Caco-2 (cell line): ENCODE data around the gene LCN2. TPM values are rescaled to one million over a fixed set of nuclear protein-coding genes. Genes with fewer than 3 reads are reported as not detected.

ENCODE experiments used
- BruUV-seq: library from RNA; stranded (reverse); fragments of 400-500 nt; replicated peaks from 2 replicates; lab custom pipeline; 2021; lab: Mats Ljungman, UMichigan
- CTCF ChIA-PET: fragments of 300-600 bp; sonication (Branson Sonifier 250); formaldehyde crosslinking; loops from one replicate; lab custom pipeline; 2022; ENCODE audit warnings: antibody characterized with exemption; lab: Charles Lee
- POLR2A ChIA-PET: fragments of 300-600 bp; sonication (Branson Sonifier 250); formaldehyde crosslinking; loops from one replicate; lab custom pipeline; 2022; ENCODE audit warnings: antibody characterized with exemption; lab: Charles Lee
- DNase-seq, 2 experiments: peaks; one replicate each; pipeline versions ENCODE4 v3.0.0 to v3.0.0-alpha.2; 2020 to 2022
- H3K27me3 ChIP-seq: replicated peaks from 2 replicates; pipeline ENCODE4 v1.6.0; 2011; ENCODE audit warnings: low read length; ENCODE audit not compliant: control insufficient read depth, insufficient read depth
- H3K36me3 ChIP-seq: 2 replicates; pipeline ENCODE4 v1.5.1; 2011; ENCODE audit warnings: low read length; ENCODE audit not compliant: control insufficient read depth, insufficient read depth
- H3K4me1 ChIP-seq: fragments of 250-450 bp; sonication (Bioruptor Pico); 2 replicates; pipeline ENCODE4 v1.5.1; 2020; ENCODE audit warnings: mild to moderate bottlenecking
- H3K4me3 ChIP-seq: 2 replicates; pipeline ENCODE4 v1.5.1; 2011; ENCODE audit warnings: low read depth, mild to moderate bottlenecking, control low read depth, low read length
- H3K9me3 ChIP-seq: fragments of 250-450 bp; sonication (Bioruptor Pico); 2 replicates; pipeline ENCODE4 v1.5.1; 2020; ENCODE audit warnings: mild to moderate bottlenecking, moderate library complexity
- H3K27ac Mint-ChIP-seq: one replicate; pipeline ENCODE4 v1.8.0; 2022; ENCODE audit warnings: mixed read lengths; ENCODE audit not compliant: unreplicated experiment
- H3K27me3 Mint-ChIP-seq: one replicate; pipeline ENCODE4 v1.8.0; 2022; ENCODE audit warnings: mixed read lengths; ENCODE audit not compliant: insufficient read depth, unreplicated experiment
- H3K36me3 Mint-ChIP-seq: one replicate; pipeline ENCODE4 v1.8.0; 2022; ENCODE audit warnings: mild to moderate bottlenecking, mixed read lengths; ENCODE audit not compliant: insufficient read depth, unreplicated experiment
- H3K4me1 Mint-ChIP-seq: one replicate; pipeline ENCODE4 v1.8.0; 2022; ENCODE audit warnings: low read depth, mixed read lengths; ENCODE audit not compliant: unreplicated experiment
- H3K4me3 Mint-ChIP-seq: one replicate; pipeline ENCODE4 v1.8.0; 2022; ENCODE audit warnings: mild to moderate bottlenecking, moderate library complexity, mixed read lengths; ENCODE audit not compliant: unreplicated experiment
- H3K9me3 Mint-ChIP-seq: one replicate; pipeline ENCODE4 v1.8.0; 2022; ENCODE audit warnings: mixed read lengths; ENCODE audit not compliant: unreplicated experiment
- intact Hi-C: fragments of 100-400 bp; cut with micrococcal nuclease; formaldehyde crosslinking; loops from one replicate; pipeline ENCODE4 v1.10.0; 2022; ENCODE audit not compliant: unreplicated experiment
- total RNA-seq: library from RNA; stranded (reverse); gene quantifications from 2 replicates; pipeline ENCODE4 v1.2.3, GENCODE V29; 2022
- TF ChIP-seq, protein P1 (sequence below), 2 experiments: fragments of 200-600 bp in 1 of 2; IDR thresholded peaks; 1 replicate in 1 of 2; 2 replicates in 1 of 2; pipeline versions ENCODE4 v1.5.1 to v1.8.0; 2011 to 2022; ENCODE audit warnings: antibody characterized with exemption in 1 of 2, control low read depth in 1 of 2, inconsistent platforms in 1 of 2, low read depth in 1 of 2, low read length in 1 of 2, mild to moderate bottlenecking in 1 of 2, moderate library complexity in 1 of 2; ENCODE audit not compliant: insufficient read depth in 1 of 2, severe bottlenecking in 1 of 2, unreplicated experiment in 1 of 2

Gene LCN2
- total RNA-seq, 1 experiment from 2014 or later = not detected

DNA sequence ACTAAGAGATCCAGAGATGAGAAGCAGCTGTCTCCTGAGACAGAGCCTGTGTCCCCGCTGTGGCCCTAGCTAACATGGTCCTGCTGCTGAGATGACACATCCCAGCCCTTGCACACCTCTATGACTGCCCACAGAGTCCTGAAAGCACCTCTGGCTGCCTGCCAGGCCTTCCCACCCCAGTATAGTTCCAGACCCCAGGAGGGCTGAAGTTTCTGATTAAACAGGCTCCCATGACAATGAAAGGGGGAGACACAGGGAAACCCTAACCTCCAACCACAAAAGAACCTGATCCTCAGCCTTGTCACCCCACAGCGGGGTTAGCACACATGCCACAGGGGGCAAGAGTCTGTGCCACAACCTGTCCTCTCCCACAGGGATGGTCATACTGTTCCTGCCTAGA, 26.5 kb downstream of the LCN2 start:
- no TSS peak for BruUV-seq
- no peaks in the 10 kb centered on the region for H3K9me3 Mint-ChIP-seq
- Histone ChIP-seq H3K9me3 (0 out of 2 replicates have a peak, but pooled peaks cover 3% of the 10 kb centered on the region), H3K4me3 (no peak overlapping the region), H3K36me3 (peaks cover 5% of the 10 kb centered on the region), H3K4me1 (peaks cover 13% of the 10 kb centered on the region), H3K27me3 (no peaks in the 10 kb centered on the region)
- ChIA-PET CTCF (no interaction called here), POLR2A (interaction anchor here (0.9 kb wide), 1 partner anchor 863 kb away, joined by 3 read pairs; no protein-coding TSS in a partner anchor)
- no peak for DNase-seq
- H3K27ac Mint-ChIP-seq = no peak overlapping the region
- H3K27me3 Mint-ChIP-seq = no peaks in the 10 kb centered on the region
- no peak overlapping the region for H3K4me3 Mint-ChIP-seq
- peaks cover 62% of the 10 kb centered on the region for H3K36me3 Mint-ChIP-seq
- TF ChIP-seq, protein P1, sequence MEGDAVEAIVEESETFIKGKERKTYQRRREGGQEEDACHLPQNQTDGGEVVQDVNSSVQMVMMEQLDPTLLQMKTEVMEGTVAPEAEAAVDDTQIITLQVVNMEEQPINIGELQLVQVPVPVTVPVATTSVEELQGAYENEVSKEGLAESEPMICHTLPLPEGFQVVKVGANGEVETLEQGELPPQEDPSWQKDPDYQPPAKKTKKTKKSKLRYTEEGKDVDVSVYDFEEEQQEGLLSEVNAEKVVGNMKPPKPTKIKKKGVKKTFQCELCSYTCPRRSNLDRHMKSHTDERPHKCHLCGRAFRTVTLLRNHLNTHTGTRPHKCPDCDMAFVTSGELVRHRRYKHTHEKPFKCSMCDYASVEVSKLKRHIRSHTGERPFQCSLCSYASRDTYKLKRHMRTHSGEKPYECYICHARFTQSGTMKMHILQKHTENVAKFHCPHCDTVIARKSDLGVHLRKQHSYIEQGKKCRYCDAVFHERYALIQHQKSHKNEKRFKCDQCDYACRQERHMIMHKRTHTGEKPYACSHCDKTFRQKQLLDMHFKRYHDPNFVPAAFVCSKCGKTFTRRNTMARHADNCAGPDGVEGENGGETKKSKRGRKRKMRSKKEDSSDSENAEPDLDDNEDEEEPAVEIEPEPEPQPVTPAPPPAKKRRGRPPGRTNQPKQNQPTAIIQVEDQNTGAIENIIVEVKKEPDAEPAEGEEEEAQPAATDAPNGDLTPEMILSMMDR (IDR thresholded peaks at IDR 0.05; ENCODE audit: insufficient read depth in 1 of 2, low read depth in 1 of 2, low read length in 1 of 2, severe bottlenecking in 1 of 2, unreplicated experiment in 1 of 2) = no peak
- no peaks in the 10 kb centered on the region for H3K4me1 Mint-ChIP-seq
- intact Hi-C loops = no loop called here

DNA sequence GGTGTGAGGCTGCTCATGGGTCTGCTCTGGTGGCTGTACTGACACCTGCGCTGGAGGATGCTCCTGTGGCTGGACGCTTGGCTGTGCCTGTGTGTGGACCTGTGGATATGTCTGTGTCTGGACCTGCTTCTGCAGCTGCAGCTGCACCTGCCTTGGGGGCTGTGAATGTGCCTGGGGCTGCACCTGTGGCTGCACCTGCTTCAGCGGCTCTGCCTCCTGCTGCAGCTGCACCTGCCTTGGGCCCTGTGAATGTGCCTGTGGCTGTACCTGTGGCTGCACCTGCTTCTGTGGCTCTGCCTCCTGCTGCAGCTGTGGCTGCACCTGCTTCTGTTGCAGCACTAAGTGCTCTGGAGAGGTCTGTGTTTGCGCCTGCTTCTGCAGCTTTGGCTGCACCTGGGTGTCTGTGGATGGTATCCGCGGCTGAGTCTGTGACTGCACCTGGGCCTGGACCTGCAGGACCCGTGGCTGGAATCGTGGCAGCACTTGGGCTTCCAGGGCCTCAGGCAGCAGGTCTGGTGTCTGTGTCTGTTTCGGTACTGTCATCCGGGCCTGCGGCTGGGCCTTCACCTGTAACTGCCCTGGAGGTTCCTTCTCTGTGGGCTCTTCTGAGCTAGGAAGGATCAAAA, 29.7 kb downstream of the LCN2 start:
- no peaks in the 10 kb centered on the region for H3K27me3 Mint-ChIP-seq
- no peak for DNase-seq
- peaks cover 72% of the 10 kb centered on the region for H3K36me3 Mint-ChIP-seq

DNA sequence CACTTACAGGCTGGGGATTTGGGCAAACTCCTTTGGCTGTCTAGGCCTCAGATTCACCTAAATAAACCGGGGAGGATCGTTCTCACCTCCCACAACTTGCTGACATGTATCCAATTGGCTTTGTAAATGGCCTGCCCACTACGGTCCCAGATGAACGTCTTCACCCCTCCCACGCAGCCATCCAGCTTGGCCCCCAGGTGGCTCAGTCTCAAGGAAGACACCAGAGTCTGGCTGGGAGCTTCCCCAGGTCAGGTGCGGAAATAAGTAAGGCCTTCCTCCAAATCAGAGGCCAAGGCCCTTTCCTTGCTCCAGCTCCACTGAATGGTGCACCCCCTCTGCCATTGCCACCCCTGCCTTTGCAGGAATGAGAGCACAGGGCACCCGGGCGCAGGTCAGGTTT, 30.7 kb downstream of the LCN2 start:
- no TSS peak for BruUV-seq
- POLR2A ChIA-PET = no interaction called here
- H3K9me3 Mint-ChIP-seq = no peaks in the 10 kb centered on the region
- Histone ChIP-seq H3K4me1 (peaks cover 13% of the 10 kb centered on the region), H3K9me3 (0 out of 2 replicates have a peak, but pooled peaks cover 3% of the 10 kb centered on the region), H3K27me3 (no peaks in the 10 kb centered on the region), H3K36me3 (peaks cover 5% of the 10 kb centered on the region), H3K4me3 (no peak overlapping the region)
- CTCF ChIA-PET = no interaction called here
- H3K36me3 Mint-ChIP-seq = peaks cover 66% of the 10 kb centered on the region
- H3K4me3 Mint-ChIP-seq = no peak overlapping the region
- no peak for DNase-seq
- intact Hi-C loops = no loop called here
- TF ChIP-seq, protein P1 (IDR thresholded peaks at IDR 0.05; ENCODE audit: insufficient read depth in 1 of 2, low read depth in 1 of 2, low read length in 1 of 2, severe bottlenecking in 1 of 2, unreplicated experiment in 1 of 2) = no peak
- H3K27me3 Mint-ChIP-seq = no peaks in the 10 kb centered on the region
- H3K27ac Mint-ChIP-seq = no peak overlapping the region
- H3K4me1 Mint-ChIP-seq = no peaks in the 10 kb centered on the region

More for the DNA sequence above, 29.7 kb downstream of the LCN2 start:
- H3K27ac Mint-ChIP-seq = no peak overlapping the region
- peaks cover 13% of the 10 kb centered on the region for H3K4me1 ChIP-seq
- no peaks in the 10 kb centered on the region for H3K9me3 Mint-ChIP-seq
- H3K9me3 ChIP-seq = 0 out of 2 replicates have a peak, but pooled peaks cover 3% of the 10 kb centered on the region
- H3K4me3 ChIP-seq = no peak overlapping the region
- peaks cover 5% of the 10 kb centered on the region for H3K36me3 ChIP-seq
- TF ChIP-seq, protein P1 (IDR thresholded peaks at IDR 0.05; ENCODE audit: insufficient read depth in 1 of 2, low read depth in 1 of 2, low read length in 1 of 2, severe bottlenecking in 1 of 2, unreplicated experiment in 1 of 2) = no peak
- TSS peak; percentile 78 for BruUV-seq
- H3K27me3 ChIP-seq = no peaks in the 10 kb centered on the region
- H3K4me1 Mint-ChIP-seq = no peaks in the 10 kb centered on the region
- no peak overlapping the region for H3K4me3 Mint-ChIP-seq
- intact Hi-C loops = no loop called here
- ChIA-PET POLR2A (no interaction called here), CTCF (no interaction called here)
